Vagina (tissue), 2 donors: ENCODE measurements around the gene IRF2. TPM values are rescaled to one million over a fixed set of nuclear protein-coding genes. Genes with fewer than 3 reads are reported as not detected.

Experiments
- DNase-seq, 2 donors: peaks; one replicate each; pipeline ENCODE4 v3.0.0-alpha.2; 2017; ENCODE audit errors: extremely low spot score in 2 of 2
- H3K27ac ChIP-seq: fragments of 200-600 bp; sonication (generic); one replicate; pipeline ENCODE4 v1.5.1; 2019
- H3K27me3 ChIP-seq: fragments of 200-600 bp; sonication (generic); one replicate; pipeline ENCODE4 v1.5.1; 2019
- H3K36me3 ChIP-seq, 2 donors: fragments of 200-600 bp; sonication (generic); one replicate each; pipeline ENCODE4 v1.5.1; 2017 to 2019
- H3K4me1 ChIP-seq: fragments of 200-600 bp; sonication (generic); one replicate; pipeline ENCODE4 v1.5.1; 2019
- H3K4me3 ChIP-seq, 2 donors: fragments of 200-600 bp; sonication (generic); 1 replicate in 1 of 2; 2 replicates in 1 of 2; pipeline ENCODE4 v1.5.1; 2016 to 2019
- H3K9me3 ChIP-seq: fragments of 200-600 bp; sonication (generic); one replicate; pipeline ENCODE4 v1.5.1; 2019
- CTCF ChIP-seq, 3 experiments: fragments of 450-650 bp in 2 of 3; fragments of 200-600 bp in 1 of 3; sonication (generic) in 1 of 3; IDR thresholded peaks; one replicate each; pipeline ENCODE4 v1.5.1; 2017 to 2019; ENCODE audit warnings: antibody characterized with exemption in 3 of 3, mild to moderate bottlenecking in 2 of 3, moderate library complexity in 2 of 3
- POLR2A ChIP-seq, 2 donors: fragments of 450-650 bp; IDR thresholded peaks; one replicate each; pipeline ENCODE4 v1.6.1; 2017; ENCODE audit warnings: antibody characterized with exemption in 2 of 2, mild to moderate bottlenecking in 2 of 2, moderate library complexity in 2 of 2
- POLR2AphosphoS5 ChIP-seq, 2 donors: sonication (generic); formaldehyde crosslinking; IDR thresholded peaks; one replicate each; pipeline ENCODE4 v1.9.0; 2017; ENCODE audit warnings: antibody characterized with exemption in 2 of 2, mild to moderate bottlenecking in 2 of 2, low read depth in 1 of 2; ENCODE audit not compliant: insufficient read depth in 1 of 2
- intact Hi-C: fragments of 100-400 bp; cut with DNase I; formaldehyde crosslinking; loops from one replicate; pipeline ENCODE4 v1.15.1; 2023
- total RNA-seq: library from RNA; depleted of rRNA; stranded (reverse); fragments of >200 nt; gene quantifications from one replicate; pipeline ENCODE4 v1.2.3, GENCODE V29; 2016

IRF2 gene
- total RNA-seq, 1 donor from 2014 or later: 18.7 TPM

GRCh38 chr4:184434501-184435066, 39.8 kb downstream of the IRF2 start:
- no peak overlapping the region for H3K4me3 ChIP-seq
- H3K36me3 ChIP-seq: peaks cover 0 to 7% of the 10 kb centered on the region in 2 donors
- no peak for TF ChIP-seq POLR2A (IDR thresholded peaks at IDR 0.05)
- TF ChIP-seq POLR2AphosphoS5 (IDR thresholded peaks at IDR 0.05; ENCODE audit: insufficient read depth in 1 of 2, low read depth in 1 of 2): no peak
- no peak for TF ChIP-seq CTCF (IDR thresholded peaks at IDR 0.05)
- H3K4me1 ChIP-seq: peaks cover 28% of the 10 kb centered on the region
- H3K27me3 ChIP-seq: no peaks in the 10 kb centered on the region
- intact Hi-C loops: no loop called here
- no peak overlapping the region for H3K27ac ChIP-seq
- DNase-seq: no peak
- H3K9me3 ChIP-seq: no peaks in the 10 kb centered on the region

GRCh38 chr4:184434021-184434420, 40.3 kb downstream of the IRF2 start:
- no peak overlapping the region for H3K27ac ChIP-seq
- intact Hi-C loops: no loop called here

GRCh38 chr4:184433258-184433892, 41.0 kb downstream of the IRF2 start:
- H3K4me3 ChIP-seq: no peak overlapping the region
- intact Hi-C loops: no loop called here
- no peak for DNase-seq
- no peak for TF ChIP-seq CTCF (IDR thresholded peaks at IDR 0.05)
- TF ChIP-seq POLR2AphosphoS5 (IDR thresholded peaks at IDR 0.05; ENCODE audit: insufficient read depth in 1 of 2, low read depth in 1 of 2): no peak
- no peak for TF ChIP-seq POLR2A (IDR thresholded peaks at IDR 0.05)
- no peaks in the 10 kb centered on the region for H3K27me3 ChIP-seq
- no peaks in the 10 kb centered on the region for H3K9me3 ChIP-seq
- H3K27ac ChIP-seq: no peak overlapping the region
- peaks cover 0 to 13% of the 10 kb centered on the region in 2 donors for H3K36me3 ChIP-seq
- H3K4me1 ChIP-seq: peaks cover 27% of the 10 kb centered on the region

More at GRCh38 chr4:184434021-184434420, 40.3 kb downstream of the IRF2 start:
- no peaks in the 10 kb centered on the region for H3K27me3 ChIP-seq
- no peaks in the 10 kb centered on the region for H3K9me3 ChIP-seq
- no peak for TF ChIP-seq POLR2A (IDR thresholded peaks at IDR 0.05)
- no peak for TF ChIP-seq POLR2AphosphoS5 (IDR thresholded peaks at IDR 0.05; ENCODE audit: insufficient read depth in 1 of 2, low read depth in 1 of 2)
- no peak for TF ChIP-seq CTCF (IDR thresholded peaks at IDR 0.05)
- peaks cover 0 to 7% of the 10 kb centered on the region in 2 donors for H3K36me3 ChIP-seq
- no peak for DNase-seq
- peaks cover 27% of the 10 kb centered on the region for H3K4me1 ChIP-seq
- H3K4me3 ChIP-seq: no peak overlapping the region

- intact Hi-C loops: no loop called here
- Histone ChIP-seq H3K4me1 (peaks cover 28% of the 10 kb centered on the region), H3K36me3 (peaks cover 0 to 23% of the 10 kb centered on the region in 2 donors), H3K27me3 (no peaks in the 10 kb centered on the region), H3K9me3 (no peaks in the 10 kb centered on the region), H3K4me3 (no peak overlapping the region), H3K27ac (no peak overlapping the region)
- no peak for TF ChIP-seq POLR2AphosphoS5 (IDR thresholded peaks at IDR 0.05; ENCODE audit: insufficient read depth in 1 of 2, low read depth in 1 of 2)
- TF ChIP-seq POLR2A (IDR thresholded peaks at IDR 0.05): no peak
- TF ChIP-seq CTCF (IDR thresholded peaks at IDR 0.05): no peak
- no peak for DNase-seq
Observed at GRCh38 chr4:184432127-184432922, 42.0 kb downstream of the IRF2 start.
